Right lobe of liver (tissue), 4 donors: ENCODE results near the gene ERGIC1.

Experiments used
- POLR2A ChIP-seq: fragments of 450-650 bp; IDR thresholded peaks from one replicate; pipeline ENCODE4 v1.6.1; 2017; ENCODE audit warnings: antibody characterized with exemption, mild to moderate bottlenecking
- TF ChIP-seq, protein P1 (sequence below), 4 donors: fragments of 200-600 bp in 3 of 4; fragments of 450-650 bp in 1 of 4; IDR thresholded peaks; one replicate each; pipeline versions ENCODE4 v1.5.1 to v1.8.0; 2016 to 2022; ENCODE audit warnings: antibody characterized with exemption in 4 of 4, mild to moderate bottlenecking in 2 of 4
- donor health status: DM: no; HTN: no; CAD: no.
- donor health status: DM: no; HTN: no; CAD: no.
- donor health status: DM: no; HTN: yes; CAD: no.

DNA sequence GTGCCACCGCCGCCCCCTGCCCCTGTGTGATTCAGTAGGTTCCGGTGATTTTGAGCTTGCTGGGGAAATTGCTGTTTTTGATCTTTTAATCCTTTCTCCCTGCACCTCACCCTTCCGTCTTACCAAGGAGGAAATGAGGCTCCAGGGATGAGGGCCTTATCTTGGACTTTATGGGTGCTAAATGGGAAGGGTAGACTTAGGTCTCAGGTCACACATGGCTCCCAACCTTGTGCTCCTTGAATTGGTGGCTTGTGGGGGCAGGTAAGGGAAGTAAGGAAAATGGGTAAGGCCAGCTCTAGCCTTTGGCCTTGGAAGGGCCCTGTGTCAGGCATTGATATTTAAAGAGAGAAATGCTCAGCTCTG is 1.9 kb downstream of the ERGIC1 start:
- TF ChIP-seq, protein P1, sequence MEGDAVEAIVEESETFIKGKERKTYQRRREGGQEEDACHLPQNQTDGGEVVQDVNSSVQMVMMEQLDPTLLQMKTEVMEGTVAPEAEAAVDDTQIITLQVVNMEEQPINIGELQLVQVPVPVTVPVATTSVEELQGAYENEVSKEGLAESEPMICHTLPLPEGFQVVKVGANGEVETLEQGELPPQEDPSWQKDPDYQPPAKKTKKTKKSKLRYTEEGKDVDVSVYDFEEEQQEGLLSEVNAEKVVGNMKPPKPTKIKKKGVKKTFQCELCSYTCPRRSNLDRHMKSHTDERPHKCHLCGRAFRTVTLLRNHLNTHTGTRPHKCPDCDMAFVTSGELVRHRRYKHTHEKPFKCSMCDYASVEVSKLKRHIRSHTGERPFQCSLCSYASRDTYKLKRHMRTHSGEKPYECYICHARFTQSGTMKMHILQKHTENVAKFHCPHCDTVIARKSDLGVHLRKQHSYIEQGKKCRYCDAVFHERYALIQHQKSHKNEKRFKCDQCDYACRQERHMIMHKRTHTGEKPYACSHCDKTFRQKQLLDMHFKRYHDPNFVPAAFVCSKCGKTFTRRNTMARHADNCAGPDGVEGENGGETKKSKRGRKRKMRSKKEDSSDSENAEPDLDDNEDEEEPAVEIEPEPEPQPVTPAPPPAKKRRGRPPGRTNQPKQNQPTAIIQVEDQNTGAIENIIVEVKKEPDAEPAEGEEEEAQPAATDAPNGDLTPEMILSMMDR (IDR thresholded peaks at IDR 0.05), result no peak
- no peak for TF ChIP-seq POLR2A
